ENCODE data around the gene ALDH7A1.

DNA sequence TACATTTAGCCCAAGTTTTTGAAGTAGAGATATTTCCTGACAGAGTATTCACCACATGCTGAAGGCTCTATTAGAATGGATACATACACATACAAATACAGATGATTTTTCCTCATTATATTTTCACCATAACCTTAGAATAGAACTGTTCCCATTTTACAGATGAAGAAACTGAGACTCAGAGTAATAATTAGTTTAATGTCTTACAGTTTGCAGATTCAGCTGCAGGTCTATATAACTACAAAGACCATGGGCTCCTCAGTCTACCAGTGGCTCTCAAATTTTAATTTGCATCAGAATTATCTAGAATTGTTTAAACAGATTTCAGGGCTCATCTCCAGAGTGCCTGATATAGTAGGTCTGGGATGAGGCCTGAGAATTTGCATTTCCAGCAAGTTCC, 107.4 kb downstream of the ALDH7A1 start:
- TF ChIP-seq, protein P1, sequence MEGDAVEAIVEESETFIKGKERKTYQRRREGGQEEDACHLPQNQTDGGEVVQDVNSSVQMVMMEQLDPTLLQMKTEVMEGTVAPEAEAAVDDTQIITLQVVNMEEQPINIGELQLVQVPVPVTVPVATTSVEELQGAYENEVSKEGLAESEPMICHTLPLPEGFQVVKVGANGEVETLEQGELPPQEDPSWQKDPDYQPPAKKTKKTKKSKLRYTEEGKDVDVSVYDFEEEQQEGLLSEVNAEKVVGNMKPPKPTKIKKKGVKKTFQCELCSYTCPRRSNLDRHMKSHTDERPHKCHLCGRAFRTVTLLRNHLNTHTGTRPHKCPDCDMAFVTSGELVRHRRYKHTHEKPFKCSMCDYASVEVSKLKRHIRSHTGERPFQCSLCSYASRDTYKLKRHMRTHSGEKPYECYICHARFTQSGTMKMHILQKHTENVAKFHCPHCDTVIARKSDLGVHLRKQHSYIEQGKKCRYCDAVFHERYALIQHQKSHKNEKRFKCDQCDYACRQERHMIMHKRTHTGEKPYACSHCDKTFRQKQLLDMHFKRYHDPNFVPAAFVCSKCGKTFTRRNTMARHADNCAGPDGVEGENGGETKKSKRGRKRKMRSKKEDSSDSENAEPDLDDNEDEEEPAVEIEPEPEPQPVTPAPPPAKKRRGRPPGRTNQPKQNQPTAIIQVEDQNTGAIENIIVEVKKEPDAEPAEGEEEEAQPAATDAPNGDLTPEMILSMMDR (conservative IDR thresholded peaks at IDR 0.05 in 1 of 2, IDR thresholded peaks at IDR 0.05 in 1 of 2; ENCODE audit: extremely low read depth in 1 of 2, insufficient read depth in 1 of 2, low read depth in 1 of 2, low read length in 2 of 2), result no peak
- TF ChIP-seq EZH2 (IDR thresholded peaks at IDR 0.05; ENCODE audit: borderline replicate concordance, low read length), result no peak

Measured in mammary epithelial cell (primary cell).